K562 (cell line): ENCODE measurements around the gene RIC8B. TPM values are rescaled to one million over a fixed set of nuclear protein-coding genes. Genes with fewer than 3 reads are reported as not detected.

Source experiments
- ATAC-seq: fragments of 200-7000 bp; cut with Tn5 transposase; 3 replicates; pipeline ENCODE4 v1.9.1; 2020; ENCODE audit warnings: moderate library complexity
- BruUV-seq: library from RNA; stranded (reverse); fragments of 400-500 nt; replicated peaks from 2 replicates; lab custom pipeline; 2021; lab: Mats Ljungman, UMichigan
- CTCF ChIA-PET: fragments of 300-600 bp; formaldehyde crosslinking; extraction: SDS; loops from one replicate; lab custom pipeline; 2021; ENCODE audit warnings: low intra/inter-chr PET ratio; lab: Yijun Ruan, JAX
- POLR2A ChIA-PET: fragments of 300-600, 350-650 bp; sonication (Branson Sonifier 250); formaldehyde crosslinking; extraction: SDS; loops from one replicate; lab custom pipeline; 2021; ENCODE audit warnings: antibody characterized with exemption, inconsistent platforms; lab: Yijun Ruan, JAX
- DNase-seq, 4 experiments: peaks; one replicate each; pipeline versions ENCODE4 v3.0.0 to v3.0.0-alpha.2; 2011 to 2018; ENCODE audit warnings: low spot score in 3 of 4, mixed read lengths in 3 of 4; ENCODE audit errors: extremely low read depth in 1 of 4
- FAIRE-seq: peaks from 2 replicates; lab custom pipeline; 2011; peaks lifted over from hg19 to GRCh38; lab: Jason Lieb, UNC
- H2AFZ ChIP-seq: 2 replicates; pipeline ENCODE4 v1.6.0; 2011; ENCODE audit warnings: low read depth, low read length, control low read depth, inconsistent platforms
- H3K27ac ChIP-seq: fragments of 200-600 bp; 3 replicates; pipeline ENCODE4 v1.8.0; 2011; ENCODE audit warnings: low read depth, mild to moderate bottlenecking, control low read depth, inconsistent platforms, low read length, moderate library complexity, mixed read lengths; ENCODE audit errors: extremely low read depth
- H3K27me3 ChIP-seq, 2 experiments: fragments of 300-600 bp in 1 of 2; 2 replicates in 1 of 2; 3 replicates in 1 of 2; pipeline versions ENCODE4 v1.6.0 to v1.8.0; 2011; ENCODE audit warnings: inconsistent platforms in 2 of 2, low read length in 2 of 2, mild to moderate bottlenecking in 1 of 2, mixed read lengths in 1 of 2, moderate library complexity in 1 of 2; ENCODE audit not compliant: control insufficient read depth in 2 of 2, insufficient read depth in 2 of 2
- H3K36me3 ChIP-seq: fragments of 300-600 bp; 3 replicates; pipeline ENCODE4 v1.8.0; 2011; ENCODE audit warnings: mild to moderate bottlenecking, low read length, inconsistent platforms; ENCODE audit not compliant: control insufficient read depth, insufficient read depth
- H3K4me1 ChIP-seq, 2 experiments: fragments of 200-600 bp in 1 of 2; replicated peaks in 1 of 2; 2 replicates in 1 of 2; 3 replicates in 1 of 2; pipeline versions ENCODE4 v1.5.1 to v1.8.0; 2011; ENCODE audit warnings: inconsistent platforms in 2 of 2, low read length in 2 of 2, mild to moderate bottlenecking in 1 of 2, mixed read lengths in 1 of 2, moderate library complexity in 1 of 2; ENCODE audit not compliant: control insufficient read depth in 2 of 2, insufficient read depth in 2 of 2
- H3K4me2 ChIP-seq: 2 replicates; pipeline ENCODE4 v1.6.1; 2011; ENCODE audit warnings: low read length, control low read depth, inconsistent platforms, mixed read lengths; ENCODE audit not compliant: insufficient read depth
- H3K4me3 ChIP-seq: fragments of 200-600 bp; sonication (generic), shearing (Covaris generic); 2 replicates; pipeline ENCODE4 v1.5.1; 2016; ENCODE audit warnings: control low read depth, inconsistent platforms
- H3K79me2 ChIP-seq: fragments of 200-600 bp; 3 replicates; pipeline ENCODE4 v1.8.0; 2011; ENCODE audit warnings: low read length, inconsistent platforms; ENCODE audit not compliant: control insufficient read depth, insufficient read depth
- H3K9ac ChIP-seq, 2 experiments: 2 replicates each; pipeline versions ENCODE4 v1.6.0 to v1.6.1; 2011; ENCODE audit warnings: low read depth in 2 of 2, low read length in 2 of 2, control low read depth in 1 of 2, inconsistent platforms in 1 of 2, mild to moderate bottlenecking in 1 of 2, mixed read lengths in 1 of 2; ENCODE audit not compliant: insufficient read depth in 1 of 2
- H3K9me1 ChIP-seq: one replicate; pipeline ENCODE4 v1.6.0; 2011; ENCODE audit warnings: inconsistent platforms, mild to moderate bottlenecking, low read length, moderate library complexity; ENCODE audit not compliant: control insufficient read depth, insufficient read depth
- H3K9me3 ChIP-seq: replicated peaks from 2 replicates; pipeline ENCODE4 v1.5.1; 2011; ENCODE audit warnings: low read depth, low read length, inconsistent platforms; ENCODE audit not compliant: control insufficient read depth, insufficient read depth
- H4K20me1 ChIP-seq: replicated peaks from 2 replicates; pipeline ENCODE4 v1.6.1; 2011; ENCODE audit warnings: low read length, inconsistent platforms, mixed read lengths; ENCODE audit not compliant: control insufficient read depth, insufficient read depth
- DACH1 ChIP-seq: fragments of 450-650 bp; IDR thresholded peaks from 2 replicates; pipeline ENCODE4 v1.6.1; 2018; ENCODE audit not compliant: partially characterized antibody
- SAFB ChIP-seq: fragments of 200-400 bp; formaldehyde crosslinking; IDR thresholded peaks from 2 replicates; pipeline ENCODE4 v1.6.1; 2017; ENCODE audit warnings: low read depth, low read length, borderline replicate concordance
- SLC30A9 ChIP-seq: fragments of 250-450 bp; sonication (Bioruptor Pico); IDR thresholded peaks from 2 replicates; pipeline ENCODE4 v1.8.0; 2022; ENCODE audit warnings: mild to moderate bottlenecking, moderate library complexity
- ZBTB7A ChIP-seq: IDR thresholded peaks from 2 replicates; pipeline ENCODE4 v1.6.1; 2011; ENCODE audit warnings: low read depth, mild to moderate bottlenecking, low read length, moderate library complexity, borderline replicate concordance; ENCODE audit not compliant: control insufficient read depth
- ZNF184 ChIP-seq: sonication (generic); formaldehyde crosslinking; IDR thresholded peaks from 2 replicates; pipeline ENCODE4 v1.5.0; 2020; ENCODE audit warnings: missing genetic modification reagents
- ZNF785 ChIP-seq: fragments of 250-450 bp; sonication (Bioruptor Pico); IDR thresholded peaks from 2 replicates; pipeline ENCODE4 v1.4.0; 2020; ENCODE audit warnings: mild to moderate bottlenecking
- WGBS: fragments of 100-300 bp; shearing (Covaris generic); methylation state at CpG from one replicate; pipeline ENCODE4 v1.1.6; 2016; ENCODE audit warnings: low coverage, mixed read lengths; ENCODE audit not compliant: insufficient coverage; ENCODE audit errors: missing lambda C conversion rate; 5-methylcytosine and 5-hydroxymethylcytosine counted together
- in situ Hi-C: fragments of 300-500 bp; cut with MboI; formaldehyde crosslinking; loops from 4 replicates; pipeline ENCODE4 v1.15.0; 2018; ENCODE audit warnings: inconsistent platforms, mixed read lengths
- intact Hi-C: fragments of 100-400 bp; cut with micrococcal nuclease; formaldehyde crosslinking; loops from 2 replicates; pipeline ENCODE4 v1.14.2; 2022
- polyA plus RNA-seq, 8 experiments: library from polyadenylated mRNA; depleted of rRNA in 4 of 8; stranded (reverse) in 5 of 8; unstranded in 3 of 8; fragments of >200 nt; fragmentation: Nextera tagmentation in 2 of 8; fragmentation: Illumina TruSeq in 1 of 8; extraction: Ambion mirVana in 2 of 8; extraction: Trizol in 1 of 8; gene quantifications; 2 replicates each; pipeline versions ENCODE4 v1.2.1 to v1.2.3, GENCODE V29; 2011 to 2014; ENCODE audit warnings: inconsistent platforms in 1 of 8, missing spikeins in 1 of 8
- total RNA-seq, 7 experiments: library from RNA; depleted of rRNA in 6 of 7; stranded (reverse); fragments of >200 nt in 6 of 7; fragmentation: Illumina TruSeq in 2 of 7; extraction: Trizol in 2 of 7; gene quantifications; 2 replicates each; pipeline versions ENCODE4 v1.2.1 to v1.2.3, GENCODE V29; 2011 to 2021; ENCODE audit warnings: low replicate concordance in 1 of 7
- TF ChIP-seq, protein P1 (sequence below): fragments of 450-650 bp; IDR thresholded peaks from 2 replicates; pipeline ENCODE4 v1.6.1; 2016; ENCODE audit warnings: mild to moderate bottlenecking, moderate library complexity
- TF ChIP-seq, protein P2 (sequence below): sonication (generic); formaldehyde crosslinking; IDR thresholded peaks from 2 replicates; pipeline ENCODE4 v1.8.1; 2023; ENCODE audit warnings: mild to moderate bottlenecking, missing genetic modification reagents

The RIC8B gene
- total and polyA plus RNA-seq, 9 of the 15 experiments (the other 6 are each of a cell fraction or from before 2014, with no cell fraction given): 0.92 to 8.1 (median 4.8) TPM

DNA sequence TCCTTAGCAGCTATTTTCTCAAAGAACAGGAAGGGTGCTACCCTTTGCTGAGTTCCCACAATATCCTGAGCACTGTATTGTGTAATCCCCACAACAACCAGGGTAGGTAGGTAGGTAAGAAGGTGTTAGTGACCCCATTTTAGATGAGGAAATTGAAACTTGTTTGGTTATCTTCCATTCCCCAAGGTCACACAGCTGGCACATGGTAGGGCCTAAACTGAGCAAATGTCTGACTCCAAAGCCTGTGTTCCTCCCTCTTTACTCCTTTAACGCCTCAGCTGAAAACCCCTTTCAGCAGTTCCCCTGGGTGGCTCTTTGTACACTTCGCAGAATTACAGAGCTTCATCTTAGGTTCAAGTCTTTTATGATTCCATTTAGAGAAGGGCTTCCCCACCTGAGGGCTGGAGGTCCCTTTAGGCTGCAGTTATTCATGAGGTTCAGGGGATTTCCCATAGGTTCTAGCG, 26.5 kb upstream of the RIC8B start:
- Histone ChIP-seq H3K9me3 (no peaks in the 10 kb centered on the region), H3K4me1 (no peaks in the 10 kb centered on the region), H3K9me1 (no peaks in the 10 kb centered on the region), H3K27ac (no peak overlapping the region), H3K36me3 (no peaks in the 10 kb centered on the region), H2AFZ (no peak overlapping the region), H3K4me3 (no peak overlapping the region), H3K4me2 (no peak overlapping the region), H3K27me3 (peaks cover 4 to 6% of the 10 kb centered on the region in 2 experiments; a peak in 4 of 5 replicates), H4K20me1 (no peaks in the 10 kb centered on the region), H3K9ac (no peak overlapping the region), H3K79me2 (no peaks in the 10 kb centered on the region)
- FAIRE-seq (no peak), ATAC-seq (no peak), DNase-seq (no peak)
- BruUV-seq: no TSS peak
- WGBS: 29% methylated on average over 3 of the region's 3 CpGs
- CTCF ChIA-PET: no interaction called here
- intact Hi-C loops: no loop called here
- in situ Hi-C loops: no loop called here
- POLR2A ChIA-PET: interaction anchor here (0.6 to 1.8 kb wide), 2 partner anchors 8 to 498 kb away, joined by 4 to 10 read pairs; no protein-coding TSS in a partner anchor
- TF ChIP-seq, protein P1, sequence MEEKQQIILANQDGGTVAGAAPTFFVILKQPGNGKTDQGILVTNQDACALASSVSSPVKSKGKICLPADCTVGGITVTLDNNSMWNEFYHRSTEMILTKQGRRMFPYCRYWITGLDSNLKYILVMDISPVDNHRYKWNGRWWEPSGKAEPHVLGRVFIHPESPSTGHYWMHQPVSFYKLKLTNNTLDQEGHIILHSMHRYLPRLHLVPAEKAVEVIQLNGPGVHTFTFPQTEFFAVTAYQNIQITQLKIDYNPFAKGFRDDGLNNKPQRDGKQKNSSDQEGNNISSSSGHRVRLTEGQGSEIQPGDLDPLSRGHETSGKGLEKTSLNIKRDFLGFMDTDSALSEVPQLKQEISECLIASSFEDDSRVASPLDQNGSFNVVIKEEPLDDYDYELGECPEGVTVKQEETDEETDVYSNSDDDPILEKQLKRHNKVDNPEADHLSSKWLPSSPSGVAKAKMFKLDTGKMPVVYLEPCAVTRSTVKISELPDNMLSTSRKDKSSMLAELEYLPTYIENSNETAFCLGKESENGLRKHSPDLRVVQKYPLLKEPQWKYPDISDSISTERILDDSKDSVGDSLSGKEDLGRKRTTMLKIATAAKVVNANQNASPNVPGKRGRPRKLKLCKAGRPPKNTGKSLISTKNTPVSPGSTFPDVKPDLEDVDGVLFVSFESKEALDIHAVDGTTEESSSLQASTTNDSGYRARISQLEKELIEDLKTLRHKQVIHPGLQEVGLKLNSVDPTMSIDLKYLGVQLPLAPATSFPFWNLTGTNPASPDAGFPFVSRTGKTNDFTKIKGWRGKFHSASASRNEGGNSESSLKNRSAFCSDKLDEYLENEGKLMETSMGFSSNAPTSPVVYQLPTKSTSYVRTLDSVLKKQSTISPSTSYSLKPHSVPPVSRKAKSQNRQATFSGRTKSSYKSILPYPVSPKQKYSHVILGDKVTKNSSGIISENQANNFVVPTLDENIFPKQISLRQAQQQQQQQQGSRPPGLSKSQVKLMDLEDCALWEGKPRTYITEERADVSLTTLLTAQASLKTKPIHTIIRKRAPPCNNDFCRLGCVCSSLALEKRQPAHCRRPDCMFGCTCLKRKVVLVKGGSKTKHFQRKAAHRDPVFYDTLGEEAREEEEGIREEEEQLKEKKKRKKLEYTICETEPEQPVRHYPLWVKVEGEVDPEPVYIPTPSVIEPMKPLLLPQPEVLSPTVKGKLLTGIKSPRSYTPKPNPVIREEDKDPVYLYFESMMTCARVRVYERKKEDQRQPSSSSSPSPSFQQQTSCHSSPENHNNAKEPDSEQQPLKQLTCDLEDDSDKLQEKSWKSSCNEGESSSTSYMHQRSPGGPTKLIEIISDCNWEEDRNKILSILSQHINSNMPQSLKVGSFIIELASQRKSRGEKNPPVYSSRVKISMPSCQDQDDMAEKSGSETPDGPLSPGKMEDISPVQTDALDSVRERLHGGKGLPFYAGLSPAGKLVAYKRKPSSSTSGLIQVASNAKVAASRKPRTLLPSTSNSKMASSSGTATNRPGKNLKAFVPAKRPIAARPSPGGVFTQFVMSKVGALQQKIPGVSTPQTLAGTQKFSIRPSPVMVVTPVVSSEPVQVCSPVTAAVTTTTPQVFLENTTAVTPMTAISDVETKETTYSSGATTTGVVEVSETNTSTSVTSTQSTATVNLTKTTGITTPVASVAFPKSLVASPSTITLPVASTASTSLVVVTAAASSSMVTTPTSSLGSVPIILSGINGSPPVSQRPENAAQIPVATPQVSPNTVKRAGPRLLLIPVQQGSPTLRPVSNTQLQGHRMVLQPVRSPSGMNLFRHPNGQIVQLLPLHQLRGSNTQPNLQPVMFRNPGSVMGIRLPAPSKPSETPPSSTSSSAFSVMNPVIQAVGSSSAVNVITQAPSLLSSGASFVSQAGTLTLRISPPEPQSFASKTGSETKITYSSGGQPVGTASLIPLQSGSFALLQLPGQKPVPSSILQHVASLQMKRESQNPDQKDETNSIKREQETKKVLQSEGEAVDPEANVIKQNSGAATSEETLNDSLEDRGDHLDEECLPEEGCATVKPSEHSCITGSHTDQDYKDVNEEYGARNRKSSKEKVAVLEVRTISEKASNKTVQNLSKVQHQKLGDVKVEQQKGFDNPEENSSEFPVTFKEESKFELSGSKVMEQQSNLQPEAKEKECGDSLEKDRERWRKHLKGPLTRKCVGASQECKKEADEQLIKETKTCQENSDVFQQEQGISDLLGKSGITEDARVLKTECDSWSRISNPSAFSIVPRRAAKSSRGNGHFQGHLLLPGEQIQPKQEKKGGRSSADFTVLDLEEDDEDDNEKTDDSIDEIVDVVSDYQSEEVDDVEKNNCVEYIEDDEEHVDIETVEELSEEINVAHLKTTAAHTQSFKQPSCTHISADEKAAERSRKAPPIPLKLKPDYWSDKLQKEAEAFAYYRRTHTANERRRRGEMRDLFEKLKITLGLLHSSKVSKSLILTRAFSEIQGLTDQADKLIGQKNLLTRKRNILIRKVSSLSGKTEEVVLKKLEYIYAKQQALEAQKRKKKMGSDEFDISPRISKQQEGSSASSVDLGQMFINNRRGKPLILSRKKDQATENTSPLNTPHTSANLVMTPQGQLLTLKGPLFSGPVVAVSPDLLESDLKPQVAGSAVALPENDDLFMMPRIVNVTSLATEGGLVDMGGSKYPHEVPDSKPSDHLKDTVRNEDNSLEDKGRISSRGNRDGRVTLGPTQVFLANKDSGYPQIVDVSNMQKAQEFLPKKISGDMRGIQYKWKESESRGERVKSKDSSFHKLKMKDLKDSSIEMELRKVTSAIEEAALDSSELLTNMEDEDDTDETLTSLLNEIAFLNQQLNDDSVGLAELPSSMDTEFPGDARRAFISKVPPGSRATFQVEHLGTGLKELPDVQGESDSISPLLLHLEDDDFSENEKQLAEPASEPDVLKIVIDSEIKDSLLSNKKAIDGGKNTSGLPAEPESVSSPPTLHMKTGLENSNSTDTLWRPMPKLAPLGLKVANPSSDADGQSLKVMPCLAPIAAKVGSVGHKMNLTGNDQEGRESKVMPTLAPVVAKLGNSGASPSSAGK: no peak
- TF ChIP-seq DACH1 (no peak), ZNF184 (CRISPR knock-in tag) (no peak), SLC30A9 (no peak), ZBTB7A (no peak), ZNF785 (CRISPR knock-in tag) (no peak), SAFB (no peak)
- TF ChIP-seq, protein P2, sequence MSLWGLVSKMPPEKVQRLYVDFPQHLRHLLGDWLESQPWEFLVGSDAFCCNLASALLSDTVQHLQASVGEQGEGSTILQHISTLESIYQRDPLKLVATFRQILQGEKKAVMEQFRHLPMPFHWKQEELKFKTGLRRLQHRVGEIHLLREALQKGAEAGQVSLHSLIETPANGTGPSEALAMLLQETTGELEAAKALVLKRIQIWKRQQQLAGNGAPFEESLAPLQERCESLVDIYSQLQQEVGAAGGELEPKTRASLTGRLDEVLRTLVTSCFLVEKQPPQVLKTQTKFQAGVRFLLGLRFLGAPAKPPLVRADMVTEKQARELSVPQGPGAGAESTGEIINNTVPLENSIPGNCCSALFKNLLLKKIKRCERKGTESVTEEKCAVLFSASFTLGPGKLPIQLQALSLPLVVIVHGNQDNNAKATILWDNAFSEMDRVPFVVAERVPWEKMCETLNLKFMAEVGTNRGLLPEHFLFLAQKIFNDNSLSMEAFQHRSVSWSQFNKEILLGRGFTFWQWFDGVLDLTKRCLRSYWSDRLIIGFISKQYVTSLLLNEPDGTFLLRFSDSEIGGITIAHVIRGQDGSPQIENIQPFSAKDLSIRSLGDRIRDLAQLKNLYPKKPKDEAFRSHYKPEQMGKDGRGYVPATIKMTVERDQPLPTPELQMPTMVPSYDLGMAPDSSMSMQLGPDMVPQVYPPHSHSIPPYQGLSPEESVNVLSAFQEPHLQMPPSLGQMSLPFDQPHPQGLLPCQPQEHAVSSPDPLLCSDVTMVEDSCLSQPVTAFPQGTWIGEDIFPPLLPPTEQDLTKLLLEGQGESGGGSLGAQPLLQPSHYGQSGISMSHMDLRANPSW: no peak
